ENCODE data around the gene ARFGAP1. TPM values are rescaled to one million over a fixed set of nuclear protein-coding genes. Genes with fewer than 3 reads are reported as not detected.
"Not testable (repeated sequence)": the region's sequence is repeated elsewhere in the genome, so short reads cannot be mapped to it uniquely, and the experiment has no call there.

ARFGAP1 gene
- total RNA-seq, 1 donor from 2014 or later, result 66.2 TPM

DNA sequence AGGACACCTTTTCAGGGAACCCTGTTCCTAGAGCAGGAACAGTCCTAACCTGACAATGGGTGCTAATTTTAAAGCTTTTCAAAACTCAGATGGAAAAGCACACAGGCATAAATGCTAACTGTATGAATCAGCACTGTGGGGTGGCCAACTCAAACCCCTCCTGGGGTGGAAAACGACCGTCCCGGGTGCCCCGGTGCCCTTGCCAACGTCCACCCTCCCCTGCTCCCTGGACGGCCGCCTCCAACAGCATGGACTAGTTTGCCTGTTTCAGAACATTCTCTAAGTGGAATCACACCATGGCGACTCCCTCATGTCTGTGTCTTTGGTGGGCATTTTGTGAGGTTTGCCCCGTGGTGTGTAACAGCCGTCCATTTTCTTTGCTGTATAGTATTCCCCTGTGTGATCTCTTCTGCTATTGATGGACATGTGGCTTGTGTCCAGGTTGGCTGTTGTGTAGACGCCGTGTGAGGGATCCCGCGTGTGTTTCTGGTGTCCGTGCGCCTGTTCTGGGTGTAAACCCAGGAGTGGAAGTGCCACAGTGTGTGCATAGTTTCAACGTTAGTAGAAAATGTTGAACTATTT lies 26.2 kb downstream of the ARFGAP1 start:
- peaks cover 52% of the 10 kb centered on the region for H3K27me3 ChIP-seq (ENCODE audit: low read depth)
- no peak for DNase-seq
- H3K36me3 ChIP-seq, result no peaks in the 10 kb centered on the region
- ATAC-seq, result no peak
- H3K4me1 ChIP-seq, result no peaks in the 10 kb centered on the region
- peaks cover 6% of the 10 kb centered on the region for H3K9me3 ChIP-seq
- intact Hi-C loops (cut with DNase I), result no loop called here
- TF ChIP-seq, protein P1, sequence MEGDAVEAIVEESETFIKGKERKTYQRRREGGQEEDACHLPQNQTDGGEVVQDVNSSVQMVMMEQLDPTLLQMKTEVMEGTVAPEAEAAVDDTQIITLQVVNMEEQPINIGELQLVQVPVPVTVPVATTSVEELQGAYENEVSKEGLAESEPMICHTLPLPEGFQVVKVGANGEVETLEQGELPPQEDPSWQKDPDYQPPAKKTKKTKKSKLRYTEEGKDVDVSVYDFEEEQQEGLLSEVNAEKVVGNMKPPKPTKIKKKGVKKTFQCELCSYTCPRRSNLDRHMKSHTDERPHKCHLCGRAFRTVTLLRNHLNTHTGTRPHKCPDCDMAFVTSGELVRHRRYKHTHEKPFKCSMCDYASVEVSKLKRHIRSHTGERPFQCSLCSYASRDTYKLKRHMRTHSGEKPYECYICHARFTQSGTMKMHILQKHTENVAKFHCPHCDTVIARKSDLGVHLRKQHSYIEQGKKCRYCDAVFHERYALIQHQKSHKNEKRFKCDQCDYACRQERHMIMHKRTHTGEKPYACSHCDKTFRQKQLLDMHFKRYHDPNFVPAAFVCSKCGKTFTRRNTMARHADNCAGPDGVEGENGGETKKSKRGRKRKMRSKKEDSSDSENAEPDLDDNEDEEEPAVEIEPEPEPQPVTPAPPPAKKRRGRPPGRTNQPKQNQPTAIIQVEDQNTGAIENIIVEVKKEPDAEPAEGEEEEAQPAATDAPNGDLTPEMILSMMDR (IDR thresholded peaks at IDR 0.05), result no peak
- no peak overlapping the region for H3K4me3 ChIP-seq
- H3K27ac ChIP-seq, result no peak overlapping the region

DNA sequence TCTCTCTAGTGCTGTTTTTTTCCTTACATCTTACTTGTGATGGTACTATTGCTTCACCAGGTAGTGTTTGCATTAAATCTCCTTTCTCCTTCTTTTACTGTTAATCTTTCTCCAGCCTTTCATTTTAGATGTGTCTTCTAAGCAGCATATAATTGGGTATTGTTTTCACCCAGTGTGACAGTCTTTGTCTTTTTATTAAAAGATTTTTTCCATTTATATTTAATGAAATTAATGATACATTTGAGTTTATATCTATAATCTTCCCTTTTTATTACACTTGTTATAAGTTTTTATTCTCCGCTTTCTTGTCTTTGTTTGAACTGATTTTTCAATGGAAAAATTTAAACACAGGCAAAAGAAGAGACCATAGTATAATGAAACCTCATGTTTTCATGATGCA lies 29.1 kb downstream of the ARFGAP1 start:
- Histone ChIP-seq H3K27ac (no peak overlapping the region), H3K36me3 (no peaks in the 10 kb centered on the region), H3K4me1 (no peaks in the 10 kb centered on the region), H3K27me3 (ENCODE audit: low read depth) (peaks cover 48% of the 10 kb centered on the region), H3K4me3 (no peak overlapping the region), H3K9me3 (peaks cover 6% of the 10 kb centered on the region)
- intact Hi-C loops (cut with DNase I), result no loop called here
- TF ChIP-seq, protein P1 (IDR thresholded peaks at IDR 0.05), result no peak
- no peak for ATAC-seq
- no peak for DNase-seq

DNA sequence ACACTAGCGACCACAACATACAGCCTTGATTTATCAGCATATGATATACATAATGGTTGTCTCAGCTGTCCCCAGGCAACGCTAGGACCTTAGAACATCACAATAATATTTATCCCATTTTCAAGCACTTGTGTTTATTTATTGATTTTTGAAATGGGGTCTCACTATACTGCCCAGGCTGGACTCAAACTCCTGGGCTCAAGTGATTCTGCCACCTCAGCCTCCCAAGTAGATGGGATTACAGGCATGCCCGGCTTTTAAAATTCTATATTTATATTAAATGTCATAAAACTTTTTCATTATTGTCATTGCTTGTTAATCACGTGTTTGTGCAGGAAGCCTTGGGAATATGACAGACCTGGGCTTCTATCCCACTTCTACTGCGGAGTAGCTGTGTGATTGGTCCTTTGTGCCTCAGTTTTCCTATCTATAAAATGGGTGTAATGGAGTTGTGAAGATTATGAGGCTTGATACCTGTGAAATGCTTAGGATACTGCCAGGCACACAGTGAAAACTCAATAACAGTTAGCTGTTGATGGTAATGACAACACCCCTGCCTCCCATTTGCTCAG lies 30.6 kb downstream of the ARFGAP1 start:
- DNase-seq, result no peak
- Histone ChIP-seq H3K4me3 (no peak overlapping the region), H3K27ac (no peak overlapping the region), H3K36me3 (no peaks in the 10 kb centered on the region), H3K27me3 (ENCODE audit: low read depth) (peaks cover 48% of the 10 kb centered on the region), H3K9me3 (peaks cover 6% of the 10 kb centered on the region), H3K4me1 (no peaks in the 10 kb centered on the region)
- TF ChIP-seq, protein P1 (IDR thresholded peaks at IDR 0.05), result no peak
- ATAC-seq, result no peak
- intact Hi-C loops (cut with DNase I), result no loop called here

DNA sequence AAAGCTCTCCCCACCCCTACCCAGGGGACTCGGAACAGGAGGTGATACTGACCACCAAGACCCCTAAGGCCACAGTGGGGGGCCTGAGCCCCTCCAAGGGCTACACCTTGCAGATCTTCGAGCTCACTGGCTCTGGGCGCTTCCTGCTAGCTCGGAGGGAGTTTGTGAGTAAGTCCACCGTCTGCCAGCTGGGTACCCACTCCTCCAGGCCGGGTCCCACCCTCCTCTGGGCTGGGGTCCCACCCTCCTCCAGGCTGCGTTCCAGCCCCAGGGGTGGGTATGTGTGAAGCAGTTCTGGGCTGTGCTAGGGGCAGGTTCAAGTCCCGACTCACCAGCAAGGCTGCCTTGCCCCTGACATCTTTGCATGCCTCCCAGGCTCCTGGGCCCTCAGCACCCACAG lies 32.8 kb downstream of the ARFGAP1 start:
- no peak overlapping the region for H3K27ac ChIP-seq
- intact Hi-C loops (cut with DNase I), result no loop called here
- H3K4me3 ChIP-seq, result no peak overlapping the region
- H3K9me3 ChIP-seq, result peaks cover 6% of the 10 kb centered on the region
- H3K4me1 ChIP-seq, result peaks cover 4% of the 10 kb centered on the region
- H3K36me3 ChIP-seq, result no peaks in the 10 kb centered on the region
- TF ChIP-seq, protein P1 (IDR thresholded peaks at IDR 0.05), result no peak
- no peak for ATAC-seq
- DNase-seq, result no peak
- peaks cover 50% of the 10 kb centered on the region for H3K27me3 ChIP-seq (ENCODE audit: low read depth)

DNA sequence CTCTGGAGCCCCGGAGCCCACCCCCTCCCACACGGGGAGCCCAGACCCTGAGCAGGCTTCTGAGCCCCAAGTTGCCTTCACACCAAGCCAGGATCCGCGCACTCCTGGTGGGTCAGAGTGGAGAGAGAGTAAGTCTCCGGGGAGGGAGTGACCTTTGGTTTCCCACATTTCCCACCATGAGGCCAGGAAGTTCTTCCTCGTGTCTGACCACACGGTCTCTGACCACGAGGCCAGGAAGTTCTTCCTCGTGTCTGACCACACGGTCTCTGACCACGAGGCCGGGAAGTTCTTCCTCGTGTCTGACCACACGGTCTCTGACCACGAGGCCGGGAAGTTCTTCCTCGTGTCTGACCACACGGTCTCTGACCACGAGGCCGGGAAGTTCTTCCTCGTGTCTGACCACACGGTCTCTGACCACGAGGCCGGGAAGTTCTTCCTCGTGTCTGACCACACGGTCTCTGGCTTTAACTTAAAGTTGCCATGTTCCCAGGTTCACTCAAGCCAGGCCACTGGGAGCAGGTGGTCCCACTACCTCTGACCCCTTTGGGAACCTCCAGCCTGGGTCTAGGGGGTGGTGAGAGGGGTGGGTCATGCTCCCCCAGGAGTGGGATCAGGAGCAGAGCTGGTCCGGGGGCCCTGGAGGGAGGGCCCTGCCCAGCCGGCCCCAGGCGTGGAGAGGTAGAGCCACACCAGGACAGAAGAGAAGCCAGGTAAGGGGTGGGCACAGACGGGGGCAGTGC lies 33.5 kb downstream of the ARFGAP1 start:
- H3K36me3 ChIP-seq; intact Hi-C loops (cut with DNase I); H3K4me3 ChIP-seq; H3K4me1 ChIP-seq; DNase-seq; H3K27ac ChIP-seq; ATAC-seq; H3K9me3 ChIP-seq: not testable (repeated sequence)
- H3K27me3 ChIP-seq (ENCODE audit: low read depth), result peaks cover 50% of the 10 kb centered on the region

Data from lower lobe of right lung (tissue), 2 donors.